HepG2 (cell line): Measurements from ENCODE around the gene MEX3A. TPM values are rescaled to one million over a fixed set of nuclear protein-coding genes. Genes with fewer than 3 reads are reported as not detected.
A peak's percentile ranks its signal among the peaks of the same experiment; 100 is the strongest.

ENCODE experiments used
- GATAD2A ChIP-seq: IDR thresholded peaks from 2 replicates; pipeline ENCODE4 v1.6.1; 2016
- HMGXB4 ChIP-seq, 2 experiments: sonication (generic) in 1 of 2; formaldehyde crosslinking in 1 of 2; IDR thresholded peaks; 2 replicates each; pipeline versions ENCODE4 v1.4.0 to v1.6.1; 2018 to 2020; ENCODE audit warnings: missing genetic modification reagents in 2 of 2, borderline replicate concordance in 1 of 2, low read depth in 1 of 2, mild to moderate bottlenecking in 1 of 2, missing biosample characterization in 1 of 2
- SOX6 ChIP-seq, 2 experiments: fragments of 450-650 bp in 1 of 2; sonication (generic) in 1 of 2; formaldehyde crosslinking in 1 of 2; IDR thresholded peaks; 2 replicates each; pipeline versions ENCODE4 v1.4.0 to v1.6.1; 2017 to 2020; ENCODE audit warnings: antibody characterized with exemption in 1 of 2, mild to moderate bottlenecking in 1 of 2, missing genetic modification reagents in 1 of 2
- SPEN ChIP-seq: sonication (generic); formaldehyde crosslinking; IDR thresholded peaks from 2 replicates; pipeline ENCODE4 v1.5.1; 2020; ENCODE audit warnings: low read depth, mild to moderate bottlenecking, missing genetic modification reagents
- SRF ChIP-seq: IDR thresholded peaks from 2 replicates; pipeline ENCODE4 v1.6.1; 2011; ENCODE audit warnings: mild to moderate bottlenecking, low read depth, low read length, moderate library complexity
- STAG1 ChIP-seq: sonication (generic); formaldehyde crosslinking; IDR thresholded peaks from 2 replicates; pipeline ENCODE4 v1.4.0; 2020; ENCODE audit warnings: missing genetic modification reagents
- THAP9 ChIP-seq: sonication (generic); formaldehyde crosslinking; IDR thresholded peaks from 2 replicates; pipeline ENCODE4; 2020; ENCODE audit warnings: missing genetic modification reagents, mild to moderate bottlenecking, borderline replicate concordance
- TRIM22 ChIP-seq: fragments of 450-650 bp; IDR thresholded peaks from 2 replicates; pipeline ENCODE4 v1.6.1; 2017
- ZFP91 ChIP-seq: sonication (generic); formaldehyde crosslinking; IDR thresholded peaks from 2 replicates; pipeline ENCODE4 v1.9.0; 2022; ENCODE audit warnings: missing genetic modification reagents, mild to moderate bottlenecking, borderline replicate concordance
- ZNF234 ChIP-seq: sonication (generic); formaldehyde crosslinking; conservative IDR thresholded peaks from 2 replicates; pipeline ENCODE4 v1.5.1; 2020; ENCODE audit warnings: mild to moderate bottlenecking, missing genetic modification reagents
- ZNF574 ChIP-seq: sonication (generic); formaldehyde crosslinking; IDR thresholded peaks from 2 replicates; pipeline ENCODE4 v1.4.0; 2020; ENCODE audit warnings: missing genetic modification reagents
- ZNF652 ChIP-seq: IDR thresholded peaks from 2 replicates; pipeline ENCODE4 v1.6.1; 2016; ENCODE audit warnings: low read depth, borderline replicate concordance
- ZNF687 ChIP-seq: sonication (generic); formaldehyde crosslinking; IDR thresholded peaks from 2 replicates; pipeline ENCODE4 v1.5.1; 2020; ENCODE audit warnings: mild to moderate bottlenecking, missing genetic modification reagents, moderate library complexity
- polyA plus RNA-seq, 8 experiments: library from polyadenylated mRNA; depleted of rRNA in 3 of 8; stranded (reverse) in 7 of 8; unstranded in 1 of 8; fragments of >200 nt; fragmentation: Illumina TruSeq in 4 of 8; extraction: Trizol in 4 of 8; gene quantifications; 2 replicates each; pipeline versions ENCODE4 v1.2.1 to v1.2.3, GENCODE V29; 2011 to 2016; ENCODE audit warnings: low read depth in 4 of 8, missing spikeins in 1 of 8, mixed read lengths in 1 of 8; ENCODE audit not compliant: insufficient read depth in 1 of 8
- total RNA-seq, 5 experiments: library from RNA; depleted of rRNA; stranded (reverse); fragments of >200 nt; fragmentation: Illumina TruSeq; extraction: Trizol; gene quantifications; 2 replicates each; pipeline ENCODE4 v1.2.3, GENCODE V29; 2016; ENCODE audit warnings: low read depth in 1 of 5

MEX3A gene
- total and polyA plus RNA-seq, 2 of the 13 experiments (the other 11 are each of a cell fraction or from before 2014, with no cell fraction given) = 7.6 to 9.1 TPM

- TF ChIP-seq ZFP91 (CRISPR knock-in tag) (0 out of 2 replicates have a peak, but pooled peaks have one; percentile 21), GATAD2A (CRISPR knock-in tag) (peak; percentile 53), TRIM22 (no peak), ZNF687 (CRISPR knock-in tag) (peak; percentile 54), ZNF234 (CRISPR knock-in tag) (no peak), ZNF652 (CRISPR knock-in tag) (0 out of 2 replicates have a peak, but pooled peaks have one; percentile 10), SPEN (peak; percentile 37; the same call in 1 of the 2 replicates), ZNF574 (CRISPR knock-in tag) (peak; percentile 73), HMGXB4 (CRISPR knock-in tag; IDR thresholded peaks at IDR 0.05; ENCODE audit: borderline replicate concordance in 1 of 2, low read depth in 1 of 2) (peak; percentile 80 to 85), STAG1 (peak; percentile 68), SRF (0 out of 2 replicates have a peak, but pooled peaks have one; percentile 16), SOX6 (IDR thresholded peaks at IDR 0.05) (no peak), SOX6 (CRISPR knock-in tag; IDR thresholded peaks at IDR 0.05) (0 out of 2 replicates have a peak, but pooled peaks have one; percentile 17), THAP9 (CRISPR knock-in tag) (no peak)
Observed at GRCh38 chr1:156025876-156026275, 56.4 kb downstream of the MEX3A start (continued).
